ENCODE measurements around the gene RTCB. TPM values are rescaled to one million over a fixed set of nuclear protein-coding genes. Genes with fewer than 3 reads are reported as not detected.

Gene RTCB
- total RNA-seq, 1 donor from 2014 or later = 61.1 TPM

- intact Hi-C loops (cut with DNase I) = no loop called here
- TF ChIP-seq CTCF (IDR thresholded peaks at IDR 0.05) = no peak
- H3K27ac ChIP-seq = no peak overlapping the region
- H3K9me3 ChIP-seq = no peaks in the 10 kb centered on the region
- ATAC-seq (no peak), DNase-seq (no peak)
- no peaks in the 10 kb centered on the region for H3K4me1 ChIP-seq
- H3K36me3 ChIP-seq = no peaks in the 10 kb centered on the region
- peaks cover 4% of the 10 kb centered on the region for H3K27me3 ChIP-seq
- no peak overlapping the region for H3K4me3 ChIP-seq
These were observed 72.6 kb downstream of the RTCB start for GRCh38 chr22:32339190-32340012.

- Histone ChIP-seq H3K4me3 (no peak overlapping the region), H3K36me3 (no peaks in the 10 kb centered on the region), H3K4me1 (no peaks in the 10 kb centered on the region), H3K27ac (no peak overlapping the region), H3K27me3 (no peaks in the 10 kb centered on the region), H3K9me3 (no peaks in the 10 kb centered on the region)
- intact Hi-C loops (cut with DNase I) = no loop called here
- DNase-seq (no peak), ATAC-seq (no peak)
- TF ChIP-seq CTCF (IDR thresholded peaks at IDR 0.05) = no peak
These were observed 73.3 kb downstream of the RTCB start for GRCh38 chr22:32338757-32339156.

Other genes with a start within 250 kb of the RTCB start
- gene RFPL2, start 207.2 kb downstream of the RTCB start, total RNA-seq = not detected
- gene SLC5A4, start 156.9 kb downstream of the RTCB start, total RNA-seq = 1.6 TPM
- not detected for gene RFPL3, start 54.4 kb downstream of the RTCB start, total RNA-seq
- not detected for gene BPIFC, start 52.2 kb upstream of the RTCB start, total RNA-seq
- gene FBXO7, start 62.6 kb upstream of the RTCB start, total RNA-seq = 96.4 TPM

All from upper lobe of right lung (tissue), 1 donor.